A549 (cell line): Measurements from ENCODE around the gene PAPPA2.

Experiments
- CEBPB ChIP-seq, 2 experiments: fragments of >200 bp in 1 of 2; sonication (Bioruptor Twin) in 1 of 2; formaldehyde crosslinking in 1 of 2; IDR thresholded peaks; 2 replicates each; pipeline ENCODE4 v1.6.1; 2012 to 2016
- PBX3 ChIP-seq: IDR thresholded peaks from 2 replicates; pipeline ENCODE4 v1.6.1; 2012
- REST ChIP-seq: fragments of 200-600 bp; sonication (generic); IDR thresholded peaks from 2 replicates; pipeline ENCODE4 v1.6.1; 2016; ENCODE audit warnings: antibody characterized with exemption, mild to moderate bottlenecking, moderate library complexity
- TF ChIP-seq, protein P1 (sequence below): fragments of >200 bp; sonication (Bioruptor Twin); formaldehyde crosslinking; IDR thresholded peaks from 3 replicates; pipeline ENCODE4 v1.5.1; 2016

DNA sequence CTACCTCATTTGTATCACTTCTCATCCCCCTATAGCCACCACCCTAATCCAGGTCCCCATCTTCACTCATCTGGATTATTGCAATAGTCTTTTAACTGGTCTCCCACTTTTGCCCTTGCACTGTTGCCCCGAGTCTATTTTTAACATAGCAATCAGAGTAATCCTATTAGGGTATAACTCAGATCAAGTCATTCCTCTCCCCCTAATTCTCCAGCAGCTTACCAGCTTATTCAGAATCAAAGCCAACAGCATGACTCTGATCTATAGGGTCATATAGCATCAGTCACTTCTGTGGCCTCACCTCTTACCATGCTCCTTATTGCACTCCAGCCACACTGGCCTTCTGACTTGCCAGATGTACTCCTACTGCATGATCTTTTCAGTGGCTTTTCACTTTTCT is 140.7 kb downstream of the PAPPA2 start:
- TF ChIP-seq, protein P1, sequence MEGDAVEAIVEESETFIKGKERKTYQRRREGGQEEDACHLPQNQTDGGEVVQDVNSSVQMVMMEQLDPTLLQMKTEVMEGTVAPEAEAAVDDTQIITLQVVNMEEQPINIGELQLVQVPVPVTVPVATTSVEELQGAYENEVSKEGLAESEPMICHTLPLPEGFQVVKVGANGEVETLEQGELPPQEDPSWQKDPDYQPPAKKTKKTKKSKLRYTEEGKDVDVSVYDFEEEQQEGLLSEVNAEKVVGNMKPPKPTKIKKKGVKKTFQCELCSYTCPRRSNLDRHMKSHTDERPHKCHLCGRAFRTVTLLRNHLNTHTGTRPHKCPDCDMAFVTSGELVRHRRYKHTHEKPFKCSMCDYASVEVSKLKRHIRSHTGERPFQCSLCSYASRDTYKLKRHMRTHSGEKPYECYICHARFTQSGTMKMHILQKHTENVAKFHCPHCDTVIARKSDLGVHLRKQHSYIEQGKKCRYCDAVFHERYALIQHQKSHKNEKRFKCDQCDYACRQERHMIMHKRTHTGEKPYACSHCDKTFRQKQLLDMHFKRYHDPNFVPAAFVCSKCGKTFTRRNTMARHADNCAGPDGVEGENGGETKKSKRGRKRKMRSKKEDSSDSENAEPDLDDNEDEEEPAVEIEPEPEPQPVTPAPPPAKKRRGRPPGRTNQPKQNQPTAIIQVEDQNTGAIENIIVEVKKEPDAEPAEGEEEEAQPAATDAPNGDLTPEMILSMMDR, result no peak
- TF ChIP-seq CEBPB (IDR thresholded peaks at IDR 0.05) (no peak), PBX3 (no peak), REST (no peak)
